Right renal cortex interstitium (tissue), 3 donors: ENCODE results near the gene SFT2D3. TPM values are rescaled to one million over a fixed set of nuclear protein-coding genes. Genes with fewer than 3 reads are reported as not detected.
A peak's percentile ranks its signal among the peaks of the same experiment; 100 is the strongest.

Source experiments
- DNase-seq, 3 donors: peaks; one replicate each; pipeline ENCODE4 v3.0.0-alpha.2; 2013; ENCODE audit warnings: low read depth in 3 of 3, low spot score in 2 of 3
- polyA plus RNA-seq, 3 donors: library from polyadenylated mRNA; unstranded; fragments of 120-200 nt; gene quantifications; one replicate each; pipeline ENCODE4 v1.2.1, GENCODE V29; 2013; ENCODE audit not compliant: insufficient read length in 3 of 3

Gene SFT2D3
- polyA plus RNA-seq, 3 donors = not detected

DNA sequence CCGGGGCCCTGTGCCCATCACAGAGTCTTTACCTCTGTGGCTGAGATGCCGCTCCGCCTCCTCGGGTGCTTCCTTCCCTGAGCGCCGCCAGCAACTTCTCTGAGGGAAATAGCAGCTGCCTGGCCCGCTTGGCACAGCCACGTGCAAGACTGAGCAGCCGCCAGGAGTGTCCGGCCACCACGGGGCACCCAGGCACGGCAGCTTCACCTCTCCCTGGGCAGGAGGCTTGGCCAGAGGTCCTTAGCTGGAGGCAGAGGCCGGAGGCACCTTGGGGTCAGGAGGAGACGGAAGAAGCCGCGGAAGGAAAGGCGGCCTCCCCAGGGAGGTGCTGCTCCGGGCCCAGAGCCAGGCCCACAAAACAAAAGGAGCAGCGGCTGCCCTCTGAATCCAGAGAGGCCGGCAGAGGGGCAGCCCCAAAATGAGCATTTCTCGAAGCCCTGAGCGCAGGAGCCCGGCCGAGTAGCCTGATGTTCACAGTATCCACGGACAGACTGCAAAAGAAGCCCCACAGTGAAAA is 20.0 kb upstream of the SFT2D3 start:
- DNase-seq = no peak

- DNase-seq = no peak
These were observed 19.1 kb upstream of the SFT2D3 start for GRCh38 chr2:127681976-127682857.

DNA sequence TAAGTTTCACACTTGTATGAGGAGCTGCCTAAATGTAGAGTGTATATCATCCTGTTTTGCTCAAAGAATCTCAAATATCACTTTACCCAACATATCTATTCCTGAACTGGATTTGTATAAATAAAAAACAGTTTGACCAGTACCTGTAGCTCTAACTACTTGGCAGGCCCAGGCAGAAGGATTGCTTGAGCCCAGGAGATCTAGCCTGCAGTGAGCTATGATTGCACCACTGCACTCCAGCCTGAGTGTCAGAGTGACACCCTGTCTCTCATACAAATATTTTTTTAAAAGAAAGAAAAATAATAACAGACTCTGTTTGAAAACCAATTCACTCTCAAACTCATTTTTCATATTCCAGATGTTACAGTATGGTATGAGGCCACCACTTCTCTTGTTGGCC is 18.2 kb upstream of the SFT2D3 start:
- DNase-seq = no peak

DNA sequence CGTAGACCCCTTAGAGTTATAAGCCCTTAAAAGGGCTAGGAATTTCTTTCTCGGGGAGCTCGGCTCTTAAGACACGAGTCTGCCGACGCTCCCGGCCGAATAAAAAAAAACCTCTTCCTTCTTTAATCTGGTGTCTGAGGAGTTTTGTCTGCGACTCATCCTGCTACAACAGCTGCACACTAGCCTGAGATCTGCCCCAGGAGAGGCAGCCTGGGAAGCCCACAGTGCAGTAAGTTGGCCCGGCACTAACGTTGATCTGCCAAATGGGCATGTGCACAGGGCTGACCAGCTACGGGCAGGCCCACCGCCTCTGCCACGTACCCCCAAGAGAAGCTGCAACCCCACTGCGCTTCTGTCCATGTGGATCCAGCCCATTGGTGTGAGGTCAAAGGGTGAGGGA is 17.5 kb upstream of the SFT2D3 start:
- no peak for DNase-seq

- no peak for DNase-seq
These were observed 15.8 kb upstream of the SFT2D3 start for GRCh38 chr2:127685410-127686080.

- no peak for DNase-seq
These were observed 12.9 kb upstream of the SFT2D3 start for GRCh38 chr2:127688405-127688804.

DNA sequence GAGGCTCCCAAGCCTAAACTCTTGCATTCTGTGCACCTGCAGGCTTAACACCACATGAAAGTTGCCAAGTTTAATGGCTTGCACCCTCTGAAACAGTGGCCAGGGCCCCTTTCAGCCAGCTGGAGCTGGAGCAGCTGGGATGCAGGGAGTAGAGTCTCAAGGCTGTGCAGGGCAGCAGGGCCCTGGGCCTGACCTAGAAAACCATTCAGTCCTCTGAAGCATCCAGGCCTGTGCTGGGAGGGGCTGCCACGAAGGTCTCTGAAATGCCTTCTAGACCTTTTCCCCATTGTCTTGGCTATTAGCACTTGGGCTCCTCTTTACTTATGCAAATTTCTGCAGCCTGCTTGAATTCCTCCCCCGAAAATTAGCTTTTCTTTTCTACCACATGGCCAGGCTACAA is 10.6 kb upstream of the SFT2D3 start:
- no peak for DNase-seq

GRCh38 chr2:127694986-127695385 is 6.3 kb upstream of the SFT2D3 start:
- DNase-seq = no peak

DNA sequence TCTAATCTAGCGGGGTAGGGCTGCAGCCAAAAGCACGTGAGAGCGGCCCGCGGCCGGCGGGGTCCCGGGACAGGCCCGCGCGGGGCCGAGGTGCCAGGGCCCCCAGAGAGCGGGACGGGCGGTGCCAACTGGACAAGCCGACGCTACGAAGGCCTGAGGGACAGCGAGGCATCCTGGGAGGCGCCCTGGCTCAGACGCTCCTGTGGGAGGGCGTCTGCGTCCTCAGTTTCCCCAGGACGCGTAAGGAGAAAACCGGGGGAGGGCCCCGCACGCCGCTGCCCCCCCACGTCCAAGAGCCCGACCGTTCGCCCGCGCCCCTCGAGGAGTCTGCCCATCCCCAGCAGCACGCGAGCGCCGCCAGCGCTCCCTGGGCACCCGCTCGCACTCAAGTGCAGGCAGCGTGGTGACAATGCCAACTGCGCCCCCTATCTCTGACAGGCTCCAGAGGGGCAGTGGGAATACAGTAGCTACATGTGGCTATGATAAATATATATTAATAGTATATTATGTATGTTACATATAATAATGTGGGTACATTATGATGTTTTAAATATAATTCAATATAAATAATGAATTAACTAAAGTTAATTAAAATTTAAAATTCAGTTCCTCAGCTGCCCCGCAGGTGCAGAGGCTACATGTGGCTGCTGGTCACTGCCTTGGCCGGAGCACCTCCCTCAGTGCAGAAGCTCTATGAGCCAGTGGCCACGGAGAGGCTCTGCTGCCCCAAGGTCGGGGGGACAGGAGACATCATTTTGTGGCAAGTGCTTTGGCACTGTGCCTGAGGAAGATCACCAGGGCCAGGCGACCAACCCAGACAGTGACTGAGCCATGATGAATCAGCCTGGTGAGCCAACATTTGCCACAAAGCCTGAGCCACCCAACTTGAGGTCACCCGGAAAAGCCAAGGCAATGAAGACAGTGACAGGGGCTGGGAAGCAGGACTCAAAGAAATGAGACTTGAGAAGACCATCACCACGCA is 5.5 kb upstream of the SFT2D3 start:
- DNase-seq = no peak

DNA sequence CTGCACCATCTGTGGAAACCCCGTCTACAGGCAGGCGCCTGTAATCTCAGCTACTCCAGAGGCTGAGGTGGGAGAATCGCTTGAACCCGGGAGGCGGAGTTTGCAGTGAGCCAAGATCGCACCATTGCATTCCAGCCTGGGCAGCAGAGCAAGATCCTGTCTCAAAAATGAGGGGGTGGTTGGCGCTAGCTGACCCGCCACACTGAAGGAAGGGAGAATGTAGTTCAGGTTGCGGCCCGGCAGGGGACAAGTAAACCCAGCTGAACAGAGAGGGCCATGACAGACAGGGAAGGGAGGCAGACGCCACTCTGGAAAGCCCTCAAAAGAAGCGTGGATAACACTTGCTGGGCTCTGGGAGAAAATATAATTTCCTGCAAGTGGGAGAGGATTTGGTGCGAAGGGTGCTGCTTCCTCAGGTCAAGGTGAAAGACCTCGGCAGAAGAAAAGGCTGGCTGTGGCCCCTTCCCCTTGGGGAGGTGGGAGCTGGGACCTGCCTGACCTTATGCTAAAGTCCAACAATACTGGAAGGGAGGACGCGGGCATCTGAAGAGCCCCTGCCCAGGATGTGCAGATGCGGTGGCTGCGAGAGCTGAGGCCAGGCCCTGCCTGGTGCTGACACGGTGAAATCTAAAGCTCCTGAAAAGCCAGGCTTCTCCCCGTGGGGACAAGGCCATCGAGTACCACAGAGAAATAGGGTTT is 3.7 kb upstream of the SFT2D3 start:
- DNase-seq = no peak

DNA sequence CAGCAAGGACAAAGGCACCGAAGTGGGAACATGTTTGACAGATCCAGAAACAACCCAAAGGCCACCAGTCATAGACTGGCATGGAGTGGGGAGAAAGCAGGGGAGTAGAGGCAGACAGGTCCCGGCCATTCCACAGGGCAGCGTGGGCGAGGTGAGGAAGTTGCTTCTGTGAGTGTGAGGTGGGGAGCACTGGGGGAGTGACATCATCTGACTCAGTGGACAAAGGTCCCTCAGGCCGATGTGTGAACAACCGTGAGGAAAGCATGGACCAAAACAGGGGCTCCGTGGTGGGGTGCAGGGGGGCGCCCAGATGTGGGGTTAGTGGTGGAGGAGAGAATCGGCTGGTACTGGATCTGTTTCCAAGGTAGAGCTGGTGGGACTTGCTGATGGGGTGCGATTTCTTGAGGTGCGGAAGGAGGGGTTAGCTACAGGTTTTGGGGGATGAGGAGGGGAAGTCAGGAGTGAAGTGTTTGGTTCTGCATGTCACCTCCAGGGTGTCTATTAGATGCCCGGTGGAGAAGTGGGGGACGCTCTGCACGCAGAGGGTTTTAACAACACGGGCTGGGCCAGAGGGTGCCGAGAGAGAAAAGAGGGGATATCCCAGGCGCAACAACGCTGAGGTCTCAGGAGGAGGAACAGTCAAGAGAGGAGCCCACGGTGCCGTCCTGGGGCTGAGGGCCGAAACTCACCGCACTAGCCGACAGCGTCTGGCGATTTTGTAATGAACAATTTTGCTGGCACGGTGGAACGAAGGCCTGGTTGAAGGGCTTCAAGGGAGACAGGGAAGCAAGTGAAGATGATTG is 2.5 kb upstream of the SFT2D3 start:
- no peak for DNase-seq

GRCh38 chr2:127700527-127701192 is 637 bp upstream of the SFT2D3 start:
- no peak for DNase-seq

DNA sequence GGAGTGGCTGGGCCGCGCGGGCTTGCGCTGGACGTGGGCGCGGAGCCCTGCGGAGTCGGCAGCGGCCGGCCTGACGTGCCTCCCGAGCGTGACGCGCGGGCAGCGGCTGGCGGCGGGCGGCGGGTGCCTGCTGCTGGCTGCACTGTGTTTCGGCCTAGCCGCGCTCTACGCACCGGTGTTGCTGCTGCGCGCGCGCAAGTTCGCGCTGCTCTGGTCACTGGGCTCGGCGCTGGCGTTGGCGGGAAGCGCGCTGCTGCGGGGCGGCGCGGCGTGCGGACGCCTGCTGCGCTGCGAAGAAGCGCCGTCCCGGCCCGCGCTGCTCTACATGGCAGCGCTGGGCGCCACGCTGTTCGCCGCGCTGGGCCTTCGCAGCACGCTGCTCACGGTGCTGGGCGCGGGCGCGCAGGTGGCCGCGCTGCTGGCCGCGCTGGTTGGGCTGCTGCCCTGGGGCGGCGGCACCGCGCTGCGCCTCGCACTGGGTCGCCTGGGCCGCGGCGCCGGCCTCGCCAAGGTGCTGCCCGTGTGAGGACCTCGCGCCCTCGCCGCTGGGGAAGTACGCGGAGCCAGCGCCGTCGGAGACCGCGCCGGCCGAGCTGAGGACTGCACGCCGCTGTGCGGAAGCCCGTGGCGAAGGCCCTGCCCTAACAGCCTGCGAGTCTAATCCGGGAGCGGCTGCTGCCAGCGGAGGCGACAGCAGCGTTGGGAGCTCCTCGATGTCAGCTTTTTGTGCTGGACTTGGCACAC is 526 bp downstream of the SFT2D3 start:
- DNase-seq = peak; percentile 29 to 63 (median 42)

DNA sequence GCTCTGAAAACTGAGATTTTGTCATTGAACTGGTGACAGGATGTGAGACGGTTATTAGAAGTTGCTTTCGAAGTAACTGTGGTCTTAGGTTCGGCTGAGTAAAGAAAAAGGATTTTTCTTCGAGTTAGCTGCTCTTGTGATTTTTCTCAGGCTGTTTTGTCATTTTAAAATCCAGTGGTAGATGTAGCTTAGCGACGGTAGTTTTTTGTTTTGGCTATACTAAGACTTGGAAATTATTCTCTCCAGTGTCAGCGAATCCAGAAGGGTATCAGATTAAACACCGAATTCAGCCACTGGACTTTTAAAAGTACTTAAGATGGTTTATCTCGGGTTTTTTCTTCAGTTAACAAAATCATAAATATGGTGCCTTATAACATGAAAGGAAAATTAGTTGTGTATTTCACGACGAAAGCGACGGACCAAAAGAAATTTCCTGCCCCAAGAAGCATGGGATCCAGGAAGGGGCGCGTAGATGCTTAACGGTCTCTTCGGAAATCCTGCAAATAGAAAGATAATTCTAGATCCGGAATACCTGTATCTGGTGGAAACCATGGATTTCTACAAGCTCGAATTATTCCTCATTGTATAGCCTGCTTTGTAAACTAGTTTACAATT is 1.2 kb downstream of the SFT2D3 start:
- peak in 1 of 3 donors; percentile 31 for DNase-seq

GRCh38 chr2:127703282-127703681 is 2.0 kb downstream of the SFT2D3 start:
- DNase-seq = no peak

DNA sequence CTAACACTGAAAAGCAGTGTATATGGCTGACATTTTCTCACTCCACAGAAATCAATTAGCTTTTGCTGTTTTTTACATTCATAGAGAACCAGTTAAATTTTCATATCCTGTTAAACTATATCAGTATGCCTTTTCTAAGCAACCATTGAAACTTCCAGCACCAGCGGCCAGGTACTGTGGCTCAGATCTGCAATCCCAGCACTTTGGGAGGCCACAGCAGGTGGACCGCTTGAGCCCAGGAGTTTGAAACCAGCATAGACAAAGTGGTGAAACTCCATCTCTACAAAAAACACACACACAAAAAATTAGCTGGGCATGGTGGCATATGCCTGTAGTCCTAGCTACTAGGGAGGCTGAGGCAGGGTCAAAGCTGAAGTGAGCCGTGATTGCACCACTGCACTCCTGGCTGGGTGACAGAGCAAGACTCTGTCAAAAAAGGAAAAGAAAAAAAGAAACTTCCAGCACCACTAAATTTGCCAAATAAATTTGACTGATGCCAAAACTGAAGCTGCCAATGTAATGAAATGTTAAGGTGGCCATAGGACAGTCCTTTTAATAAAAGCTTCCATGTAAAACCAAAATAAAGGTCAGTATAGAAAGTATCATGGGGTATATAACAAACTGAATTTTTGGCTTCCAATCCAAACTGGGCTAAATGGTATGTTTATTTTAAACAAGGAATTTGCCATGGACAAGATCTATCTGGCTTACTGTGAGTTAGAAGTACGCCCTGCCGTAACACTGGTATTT is 3.5 kb downstream of the SFT2D3 start:
- no peak for DNase-seq
